Measurements from ENCODE around the gene PICALM.

- no peak for TF ChIP-seq CTCF (IDR thresholded peaks at IDR 0.05)
- no peak for TF ChIP-seq POLR2AphosphoS5 (IDR thresholded peaks at IDR 0.05)
- no peak for TF ChIP-seq EP300 (IDR thresholded peaks at IDR 0.05)
Observed at GRCh38 chr11:86115542-86116385, 46.9 kb upstream of the PICALM start.
